HG03175 (cell line): ENCODE measurements around the gene AXL.
"Not testable (repeated sequence)": the region's sequence is repeated elsewhere in the genome, so short reads cannot be mapped to it uniquely, and the experiment has no call there.

ENCODE experiments used
- ATAC-seq: cut with Tn5 transposase; IDR thresholded peaks from one replicate; pipeline ENCODE4 v1.9.1; 2021; ENCODE audit warnings: mild to moderate bottlenecking, moderate library complexity; ENCODE audit not compliant: unreplicated experiment

Gene AXL

DNA sequence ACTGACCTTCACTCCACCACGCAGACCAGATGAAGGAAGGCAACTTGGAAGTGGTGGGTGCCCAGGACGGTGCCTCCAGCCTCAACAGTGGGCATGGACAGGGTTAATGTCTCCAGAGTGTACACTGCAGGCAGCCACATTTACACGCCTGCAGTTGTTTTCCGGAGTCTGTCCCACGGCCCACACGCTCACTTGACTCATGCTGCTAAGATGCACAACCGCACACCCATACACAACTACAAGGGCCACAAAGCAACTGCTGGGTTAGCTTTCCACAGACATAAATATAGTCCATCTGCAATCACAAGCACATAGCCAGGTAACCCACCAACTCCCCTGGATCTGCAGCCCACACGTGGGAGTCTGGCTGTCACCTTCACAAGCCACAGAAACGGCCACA is 12.6 kb upstream of the AXL start:
- ATAC-seq = no peak

DNA sequence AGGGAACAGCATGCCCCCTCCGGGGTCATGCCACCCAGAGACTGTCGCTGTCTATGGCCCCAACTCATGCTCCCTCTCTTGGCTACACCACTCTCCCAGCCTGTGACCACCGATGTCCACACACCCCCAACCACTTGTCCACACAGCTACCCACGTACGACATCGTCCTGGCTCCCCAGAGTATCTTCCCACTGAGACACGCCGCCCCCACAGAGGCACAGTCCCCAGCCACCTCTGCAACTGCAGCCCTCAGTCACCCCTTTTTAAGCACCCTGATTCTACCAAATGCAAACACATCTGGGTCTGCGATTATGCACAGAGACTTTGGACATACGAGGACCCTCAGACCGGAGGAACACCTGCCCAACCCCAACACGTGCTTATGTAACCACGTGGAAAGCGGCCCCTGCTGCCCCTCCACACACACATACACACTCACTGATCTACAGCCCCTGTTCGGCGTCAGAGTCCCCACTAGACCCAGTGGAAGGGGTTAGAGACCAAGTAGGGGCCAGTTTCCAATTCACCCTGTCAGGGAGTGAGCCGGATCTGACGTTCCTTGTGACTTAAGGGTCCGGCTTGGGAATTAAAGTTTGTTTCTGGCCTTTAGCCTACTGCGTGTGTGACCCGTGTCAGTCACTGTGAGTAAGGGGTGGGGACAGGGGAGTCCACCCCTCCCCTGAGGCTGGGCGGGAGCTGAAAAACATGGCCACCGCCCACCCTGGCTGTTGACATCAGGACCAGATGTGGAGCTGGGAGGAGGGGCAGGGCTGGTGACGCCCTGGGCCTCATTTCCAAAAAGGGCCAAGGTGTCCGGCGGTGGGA is 11.9 kb upstream of the AXL start:
- no peak for ATAC-seq

DNA sequence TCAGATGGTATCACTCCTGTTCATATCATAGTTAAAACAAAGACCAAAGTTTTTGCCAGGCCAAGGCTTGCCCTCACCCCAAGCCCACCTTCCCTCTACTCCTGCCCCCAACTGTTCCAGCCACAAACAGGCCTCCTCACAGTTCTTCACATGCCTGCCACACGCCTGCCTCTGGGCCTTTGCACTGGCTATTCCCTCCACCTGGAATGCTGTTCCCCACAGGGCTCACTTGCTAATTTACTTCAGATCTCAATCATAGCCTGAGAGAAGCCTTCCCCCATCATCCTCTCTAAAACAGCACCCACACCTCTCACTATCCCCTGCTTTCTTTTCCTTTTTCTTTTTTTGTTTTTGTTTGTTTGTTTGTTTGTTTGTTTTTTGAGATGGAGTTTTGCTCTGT is 4.9 kb upstream of the AXL start:
- no peak for ATAC-seq

DNA sequence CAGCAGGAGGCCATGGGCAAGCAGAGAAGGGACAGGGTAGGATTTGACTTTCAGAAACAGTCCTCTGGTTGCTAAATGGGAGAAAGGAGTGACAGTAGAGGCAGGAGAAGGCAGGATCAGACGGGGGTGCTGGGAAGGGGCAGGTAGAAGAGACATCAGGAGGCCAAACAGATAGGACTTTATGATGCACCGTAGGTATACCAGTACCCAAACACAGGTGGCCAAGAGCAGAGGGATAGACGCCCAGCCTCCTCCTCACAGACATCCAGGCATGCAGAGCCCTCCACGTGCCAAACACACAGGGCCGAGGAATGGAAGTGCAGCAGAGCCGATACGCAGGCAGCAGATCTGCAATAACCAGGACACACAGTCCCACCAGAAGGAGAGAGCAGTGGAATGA is 1.3 kb upstream of the AXL start:
- ATAC-seq = no peak

DNA sequence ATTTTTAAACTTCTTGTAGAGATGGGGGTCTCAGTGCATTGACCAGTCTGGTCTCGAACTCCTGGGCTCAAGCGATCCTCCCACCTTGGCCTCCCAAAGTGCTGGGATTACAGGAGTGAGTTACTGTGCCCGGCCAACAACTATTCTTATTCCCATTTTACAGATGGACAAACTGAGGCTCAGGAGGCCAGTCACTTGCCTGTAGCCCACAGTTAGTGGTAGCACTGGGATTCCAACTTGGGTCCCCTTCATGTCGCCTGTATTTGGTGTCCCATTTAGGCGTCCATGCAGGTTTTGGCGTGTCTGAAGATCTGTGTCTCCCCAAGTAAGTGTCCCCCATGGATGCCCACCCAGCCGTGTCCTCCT is 791 bp upstream of the AXL start:
- ATAC-seq = no peak

DNA sequence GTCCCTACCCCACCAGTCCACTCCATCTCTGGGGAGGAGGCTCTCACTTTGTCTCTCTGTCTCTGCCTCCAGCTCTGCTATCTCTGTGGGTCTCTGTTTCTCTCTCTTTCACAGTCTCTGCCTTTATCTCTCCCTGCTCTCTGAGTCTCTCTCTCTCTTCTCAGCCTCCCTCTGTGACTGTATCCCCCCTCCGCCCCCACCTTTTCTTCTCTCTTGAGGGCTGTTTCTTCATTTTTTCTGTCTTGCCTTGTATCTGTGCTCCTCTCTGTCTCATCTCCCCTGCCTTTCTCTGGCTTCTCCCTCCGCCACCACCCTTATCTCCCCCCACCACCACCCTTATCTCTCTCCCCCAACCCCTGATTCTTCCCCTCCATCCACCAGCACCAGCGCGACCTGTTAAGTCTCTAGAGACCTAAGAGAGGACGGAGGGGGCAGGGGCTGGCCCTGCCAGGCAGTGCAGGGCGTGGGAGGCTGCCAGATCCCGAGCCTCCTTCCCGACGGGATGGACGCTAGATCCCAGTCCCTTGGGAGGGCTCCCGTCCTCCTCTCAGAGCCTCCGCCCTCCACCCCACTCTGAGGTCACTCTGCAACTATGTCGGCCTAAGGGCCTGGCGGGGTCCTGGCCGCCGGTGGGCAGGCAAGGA is 1.0 kb downstream of the AXL start:
- no peak for ATAC-seq

DNA sequence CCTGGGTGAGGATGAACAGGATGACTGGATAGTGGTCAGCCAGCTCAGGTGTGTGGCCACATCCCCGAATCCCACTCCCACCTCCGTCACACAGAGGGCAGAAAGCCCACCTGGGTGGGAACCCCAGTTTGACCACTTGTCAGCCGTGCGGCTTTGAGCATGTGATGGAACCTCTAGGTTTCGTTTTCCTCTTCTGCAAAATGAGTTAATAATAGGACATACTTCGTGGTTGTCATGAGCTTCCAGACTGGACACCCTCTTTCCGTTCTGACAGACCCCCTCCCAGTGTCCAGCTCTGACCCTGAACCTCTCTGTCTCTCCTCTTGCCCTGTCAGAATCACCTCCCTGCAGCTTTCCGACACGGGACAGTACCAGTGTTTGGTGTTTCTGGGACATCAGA is 1.8 kb downstream of the AXL start:
- ATAC-seq = no peak

DNA sequence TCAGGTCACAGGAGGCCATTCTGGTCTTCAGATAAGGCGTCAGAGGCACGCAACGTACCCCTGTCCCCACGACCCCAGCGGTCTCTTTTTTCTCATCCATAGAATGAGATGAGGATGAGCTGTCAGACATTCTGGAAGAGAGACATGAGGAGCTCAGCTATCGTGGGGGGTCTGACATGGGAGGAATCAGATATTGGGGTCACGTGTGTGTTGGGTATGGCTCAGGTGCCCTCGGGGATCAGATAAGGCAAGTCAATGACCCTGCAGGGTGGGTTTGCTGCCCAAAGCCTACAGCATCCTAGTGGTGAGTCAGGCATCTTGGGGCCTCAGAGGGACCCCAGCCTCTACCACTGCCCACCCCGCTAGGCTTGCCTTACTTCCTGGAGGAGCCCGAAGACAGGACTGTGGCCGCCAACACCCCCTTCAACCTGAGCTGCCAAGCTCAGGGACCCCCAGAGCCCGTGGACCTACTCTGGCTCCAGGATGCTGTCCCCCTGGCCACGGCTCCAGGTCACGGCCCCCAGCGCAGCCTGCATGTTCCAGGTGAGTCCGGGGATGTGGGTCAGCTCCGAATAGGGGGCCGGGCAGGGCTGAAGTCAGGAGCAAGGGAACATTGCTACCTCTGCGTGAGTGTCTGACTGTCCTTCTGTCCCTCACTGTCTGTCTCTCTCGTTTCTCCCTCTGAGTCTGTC is 2.6 kb downstream of the AXL start:
- no peak for ATAC-seq

DNA sequence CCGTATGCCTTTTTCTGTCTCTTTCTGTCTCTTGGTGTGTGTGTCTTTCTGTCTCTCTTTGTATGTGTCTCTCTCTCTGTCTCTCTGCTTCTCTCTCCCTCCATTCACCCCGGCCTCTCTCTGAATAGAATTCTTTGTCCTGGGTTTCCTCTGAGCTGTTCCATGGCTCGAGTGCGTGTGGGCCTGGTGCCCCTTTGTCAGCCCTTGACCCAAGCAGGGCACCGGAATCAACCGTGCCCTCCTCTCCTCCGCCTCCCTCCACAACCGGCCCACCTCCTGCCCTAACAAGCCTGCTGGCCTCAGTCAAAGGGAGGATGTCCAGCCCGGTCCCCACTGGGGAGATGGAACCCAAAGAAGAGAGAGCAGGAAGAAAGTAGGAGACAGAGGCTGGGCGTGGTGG is 3.2 kb downstream of the AXL start:
- no peak for ATAC-seq

DNA sequence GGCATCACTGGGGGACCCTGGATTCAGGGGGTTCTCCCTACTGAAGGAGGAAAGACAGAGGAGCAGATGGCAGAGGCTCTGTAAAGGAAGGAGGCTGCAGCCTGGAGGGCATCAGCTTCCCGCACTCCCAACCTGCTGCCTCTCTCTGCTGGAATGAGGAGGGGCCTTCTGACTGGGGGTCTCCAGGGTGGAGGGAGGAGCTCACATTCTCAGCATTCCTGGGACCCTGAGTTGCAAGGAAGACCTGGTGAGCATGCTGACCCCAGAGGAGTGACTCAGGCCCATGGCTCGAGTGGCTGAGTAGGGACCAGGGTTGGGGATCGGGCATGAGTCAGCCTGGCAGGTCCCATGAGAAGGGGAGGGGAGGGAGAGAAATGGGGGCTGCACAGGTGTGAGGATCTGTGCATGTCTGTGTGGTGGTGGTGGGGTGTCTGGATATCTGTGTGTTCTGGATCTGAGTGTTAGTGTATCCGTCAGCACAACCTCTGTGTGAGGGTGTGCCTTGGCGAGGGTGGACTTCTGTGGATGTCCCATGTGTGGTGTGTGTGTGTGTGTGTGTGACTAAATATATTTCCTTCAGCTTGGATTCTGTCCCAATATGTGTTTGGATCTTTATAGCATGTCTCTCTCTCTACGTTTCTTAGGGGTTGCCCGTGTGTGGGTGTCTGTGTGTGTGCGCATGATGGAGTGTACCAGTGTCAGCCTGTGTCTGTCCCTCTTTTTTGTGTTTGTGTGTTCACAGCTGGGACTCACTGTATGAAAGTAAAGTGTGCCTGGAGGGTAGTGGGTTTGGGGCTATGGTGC is 4.6 kb downstream of the AXL start:
- no peak for ATAC-seq

DNA sequence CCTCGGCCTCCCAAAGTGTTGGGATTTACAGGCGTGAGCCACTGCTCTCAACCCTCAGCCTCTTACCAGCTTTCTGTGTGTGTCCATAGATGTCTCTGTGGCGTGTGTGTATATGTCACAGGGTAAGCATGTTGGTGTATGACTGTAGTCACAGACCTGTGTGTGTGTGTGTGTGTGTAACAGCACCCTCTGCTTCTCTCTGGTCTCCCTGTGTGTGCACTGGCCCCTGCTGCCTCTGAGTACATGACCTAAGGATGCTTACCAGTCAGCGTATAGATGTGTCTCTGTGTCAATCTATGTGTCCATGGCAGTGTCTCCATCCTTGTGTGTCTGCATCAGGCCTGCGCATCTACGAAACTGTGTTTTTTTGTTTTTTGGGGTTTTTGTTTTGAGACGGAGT is 5.6 kb downstream of the AXL start:
- ATAC-seq = no peak

DNA sequence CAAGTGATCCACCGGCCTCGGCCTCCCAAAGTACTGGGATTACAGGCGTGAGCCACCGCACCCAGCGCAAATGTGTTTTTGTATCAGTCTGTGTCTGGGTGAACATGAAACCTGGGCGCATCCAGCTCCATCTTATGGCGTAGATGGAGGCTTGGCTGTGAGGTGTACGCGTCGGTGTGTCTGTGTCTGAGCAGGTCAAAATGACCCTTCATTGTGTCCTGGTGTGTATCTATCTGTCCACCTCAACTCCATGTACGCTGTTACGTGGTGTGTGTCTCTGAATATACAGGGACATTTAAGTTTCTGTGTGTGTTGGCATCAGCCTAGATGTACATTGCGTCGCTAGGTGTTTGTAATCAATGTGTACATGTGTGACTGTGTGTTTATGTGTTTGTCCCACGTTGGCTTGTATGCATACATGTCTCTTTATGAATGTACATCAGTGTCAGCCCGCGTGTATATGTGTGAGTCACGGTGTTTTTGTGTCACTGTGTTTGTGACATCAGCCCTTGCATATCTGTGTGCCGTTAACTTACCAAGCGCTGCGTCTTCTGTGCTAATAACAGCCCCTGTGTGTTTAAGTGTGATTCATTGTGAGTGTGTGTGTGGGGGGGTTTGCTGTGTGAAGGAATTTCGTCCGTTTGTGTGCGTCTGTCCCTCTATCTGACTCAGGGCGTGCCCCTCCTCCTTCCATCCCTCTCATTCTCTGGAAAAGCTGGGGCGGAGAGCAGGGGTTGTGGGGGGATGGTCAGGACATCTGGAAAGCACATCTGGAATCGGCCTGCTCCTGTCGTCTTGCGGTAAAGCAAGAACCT is 6.4 kb downstream of the AXL start:
- ATAC-seq = no peak

DNA sequence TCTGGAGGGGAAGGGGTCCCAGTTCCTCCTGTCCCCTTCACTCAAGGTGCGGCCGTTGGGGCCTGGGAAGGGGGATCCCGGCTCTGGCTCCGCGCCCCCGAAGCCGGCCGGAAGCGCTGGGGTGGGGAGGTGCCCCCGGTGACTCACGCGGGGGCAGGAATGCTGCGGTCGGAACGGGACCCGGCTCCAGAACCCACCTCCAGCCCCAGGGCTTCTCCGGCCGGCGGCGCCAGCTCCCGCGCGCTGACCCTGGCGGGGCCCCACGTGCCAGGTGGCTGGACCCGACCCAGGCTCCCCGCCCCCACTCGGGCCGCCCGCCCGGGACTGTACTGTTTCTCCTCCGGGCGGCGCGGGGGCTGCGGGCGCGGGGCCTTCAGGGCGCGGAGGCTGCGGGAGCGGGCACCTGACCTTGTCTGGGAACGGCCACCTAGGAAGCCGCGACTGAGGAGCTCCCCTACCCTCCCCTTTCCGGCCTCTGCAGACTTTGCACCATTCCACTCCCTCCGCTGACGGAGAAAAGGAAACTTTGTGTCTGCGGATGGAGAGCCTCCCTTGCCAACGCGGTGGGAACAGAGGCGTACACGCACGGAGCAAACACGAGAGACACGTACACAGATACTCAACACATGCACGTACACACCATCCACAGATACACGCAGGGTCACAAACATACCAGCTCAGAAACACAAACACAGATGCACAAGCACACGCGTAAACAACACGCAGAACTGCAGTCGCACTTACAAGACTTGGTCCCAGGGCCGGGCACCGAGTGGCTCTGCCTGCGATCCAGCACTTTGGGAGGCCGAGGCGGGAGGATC is 7.2 kb downstream of the AXL start:
- ATAC-seq = no peak

DNA sequence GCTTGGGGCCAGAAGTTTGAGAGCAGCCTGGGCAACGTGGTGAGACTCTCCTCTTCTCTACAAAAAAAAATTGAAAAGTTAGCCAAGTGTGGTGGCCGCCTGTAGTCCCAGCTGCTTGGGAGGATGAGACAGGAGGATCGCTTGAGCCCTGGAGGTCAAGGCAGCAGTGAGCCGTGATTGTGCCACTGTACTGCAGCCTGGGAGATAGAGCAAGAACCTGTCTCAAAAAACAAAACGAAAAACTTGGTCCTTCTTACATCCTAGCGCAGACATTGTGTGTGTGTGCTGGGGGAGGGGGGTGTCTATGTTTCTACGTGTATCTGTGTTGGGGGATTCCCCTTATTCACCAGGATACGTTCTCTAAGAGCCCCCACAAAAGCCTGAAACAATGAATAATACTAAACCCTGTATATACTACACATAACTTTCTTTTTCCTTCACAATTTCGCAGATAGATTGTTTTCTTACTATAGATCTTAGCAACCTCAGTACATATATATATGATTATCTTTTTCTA is 7.9 kb downstream of the AXL start:
- no peak for ATAC-seq

DNA sequence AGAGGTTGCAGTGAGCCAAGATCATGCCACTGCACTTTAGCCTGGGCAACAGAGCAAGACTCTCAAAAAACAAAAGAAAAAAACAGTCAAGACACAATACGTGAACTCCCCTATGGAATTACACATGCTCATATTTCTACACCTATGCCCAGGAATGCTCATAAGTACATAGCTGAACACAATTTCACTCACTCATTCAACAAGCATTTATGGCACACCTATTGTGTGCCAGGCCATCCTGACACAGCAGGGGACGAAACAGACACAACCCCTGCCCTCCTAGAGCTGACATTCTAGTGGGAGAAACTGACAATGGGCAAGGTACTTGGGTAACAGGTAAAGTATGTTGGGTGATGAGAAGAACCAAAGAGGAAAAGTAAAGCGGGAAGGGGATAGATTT is 9.5 kb downstream of the AXL start:
- ATAC-seq = no peak

DNA sequence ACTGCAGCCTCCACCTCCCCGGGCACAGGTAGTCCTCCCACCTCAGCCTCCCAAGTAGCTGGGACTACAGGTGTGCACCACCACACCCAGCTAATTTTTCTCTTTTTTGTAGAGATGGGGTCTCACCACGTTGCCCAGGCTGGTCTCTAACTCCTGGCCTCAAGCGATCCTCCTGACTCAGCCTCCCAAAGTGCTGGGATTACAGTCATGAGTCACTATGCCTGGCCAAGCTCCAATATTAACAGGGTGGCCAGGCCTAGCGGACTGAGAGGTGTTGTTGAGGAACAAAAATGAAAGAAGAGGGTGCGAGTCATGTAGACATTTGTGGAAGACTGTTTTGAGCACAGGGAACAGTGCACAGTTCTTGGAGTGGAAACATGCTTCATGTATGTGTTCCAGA is 10.3 kb downstream of the AXL start:
- not testable (repeated sequence) for ATAC-seq

DNA sequence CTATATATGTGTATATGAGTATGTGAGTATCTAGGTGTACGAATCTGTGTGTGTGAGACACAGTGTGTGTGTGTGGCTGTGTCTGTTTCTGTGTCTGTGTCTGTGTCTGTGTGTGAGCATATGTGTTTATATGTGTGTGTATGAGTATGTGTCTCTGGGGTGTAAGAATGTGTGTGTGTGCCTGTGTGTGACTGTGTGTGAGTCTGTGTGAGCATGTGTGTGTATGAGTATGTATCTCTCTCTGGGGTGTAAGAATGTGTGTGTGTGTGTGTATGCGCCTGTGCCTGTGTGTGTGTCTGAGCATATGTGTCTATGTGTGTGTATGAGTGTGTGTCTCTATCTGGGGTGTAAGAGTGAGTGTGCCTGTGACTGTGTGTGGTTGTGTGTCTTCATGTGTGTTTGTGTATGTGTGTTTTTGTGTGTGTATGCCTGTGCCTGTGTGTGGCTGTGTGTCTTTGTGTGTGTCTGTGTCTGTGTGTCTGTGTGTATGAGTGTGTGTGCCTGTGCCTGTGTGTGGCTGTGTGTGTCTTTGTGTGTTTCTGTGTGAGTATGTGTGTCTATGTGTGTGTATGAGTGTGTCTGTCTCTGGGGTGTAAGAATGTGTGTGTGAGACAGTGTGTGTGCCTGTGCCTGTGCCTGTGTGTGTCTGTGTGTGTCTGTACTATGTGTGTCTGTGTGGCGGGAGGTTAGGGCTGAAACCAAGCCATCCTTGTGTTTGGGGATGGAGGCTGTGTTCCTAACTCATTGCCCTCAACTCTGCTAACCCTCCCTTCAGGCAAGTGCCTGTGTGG is 11.2 kb downstream of the AXL start:
- no peak for ATAC-seq

DNA sequence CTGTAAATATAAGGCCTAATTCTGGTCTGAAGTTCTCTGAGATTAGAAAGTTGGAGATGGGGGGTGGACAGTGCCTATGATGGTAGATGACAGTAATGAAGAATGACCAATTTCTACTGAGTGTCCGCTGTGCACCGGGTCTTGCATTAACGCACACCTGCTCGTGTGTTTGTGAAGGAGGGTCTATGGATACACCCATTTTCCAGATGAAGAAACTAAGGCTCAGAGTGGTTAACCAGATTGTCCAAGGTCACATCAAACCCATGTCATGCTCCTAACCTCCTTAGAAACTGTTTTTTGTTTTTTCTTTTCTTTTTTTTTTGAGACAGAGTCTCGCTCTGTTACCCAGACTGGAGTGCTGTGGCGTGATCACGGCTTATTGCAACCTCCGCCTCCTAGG is 13.7 kb downstream of the AXL start:
- no peak for ATAC-seq
